Left ventricle myocardium inferior (tissue), 1 donor: Measurements from ENCODE around the gene GPER1. TPM values are rescaled to one million over a fixed set of nuclear protein-coding genes. Genes with fewer than 3 reads are reported as not detected.

ENCODE experiments used
- DNase-seq: peaks from one replicate; pipeline ENCODE4 v3.0.0-alpha.2; 2020
- H3K27ac ChIP-seq: fragments of 200-600 bp; replicated peaks from 2 replicates; pipeline ENCODE4 v1.8.0; 2021
- H3K27me3 ChIP-seq: fragments of 200-600 bp; 2 replicates; pipeline ENCODE4 v1.8.0; 2021; ENCODE audit warnings: low read depth
- H3K36me3 ChIP-seq: fragments of 200-600 bp; 2 replicates; pipeline ENCODE4 v1.8.0; 2021
- H3K4me1 ChIP-seq: fragments of 200-600 bp; 2 replicates; pipeline ENCODE4 v1.8.0; 2021
- H3K4me3 ChIP-seq: fragments of 200-600 bp; 2 replicates; pipeline ENCODE4 v1.8.0; 2021; ENCODE audit warnings: mild to moderate bottlenecking, moderate library complexity
- H3K9me3 ChIP-seq: fragments of 200-600 bp; replicated peaks from 2 replicates; pipeline ENCODE4 v1.8.0; 2021
- CTCF ChIP-seq: fragments of 200-600 bp; IDR thresholded peaks from 2 replicates; pipeline ENCODE4 v1.8.0; 2021; ENCODE audit warnings: antibody characterized with exemption, mild to moderate bottlenecking, borderline replicate concordance
- intact Hi-C: fragments of 100-400 bp; cut with micrococcal nuclease; formaldehyde crosslinking; loops from one replicate; pipeline ENCODE4 v1.11.0; 2022
- total RNA-seq: library from RNA; stranded (reverse); fragmentation: NEBNext Ultra II Directional; extraction: Animal tissue kit (Norgen Biotek cat#: 25700); gene quantifications from one replicate; pipeline ENCODE4 v1.2.1, GENCODE V29; 2021
- donor health status: DM: no; HTN: yes; CAD: no; lungs with severe emphysema.

Gene GPER1
- total RNA-seq, 1 donor from 2014 or later: 3.0 TPM

GRCh38 chr7:1122832-1123501 lies 35.1 kb downstream of the GPER1 start:
- Histone ChIP-seq H3K4me3 (peak overlapping the region; percentile 55), H3K27ac (peak overlapping the region; percentile 85), H3K4me1 (peaks cover 23% of the 10 kb centered on the region), H3K27me3 (no peaks in the 10 kb centered on the region), H3K9me3 (no peaks in the 10 kb centered on the region), H3K36me3 (peaks cover 14% of the 10 kb centered on the region)
- intact Hi-C loops: no loop called here
- TF ChIP-seq CTCF: no peak
- peak; percentile 67 for DNase-seq

GRCh38 chr7:1123715-1124114 lies 35.8 kb downstream of the GPER1 start:
- intact Hi-C loops: no loop called here
- peak; percentile 79 for TF ChIP-seq CTCF

GRCh38 chr7:1124164-1124563 lies 36.3 kb downstream of the GPER1 start:
- H3K4me1 ChIP-seq: peaks cover 23% of the 10 kb centered on the region
- H3K27me3 ChIP-seq: no peaks in the 10 kb centered on the region
- DNase-seq: no peak
- H3K27ac ChIP-seq: peak overlapping the region; percentile 85
- no peak for TF ChIP-seq CTCF
- no peaks in the 10 kb centered on the region for H3K9me3 ChIP-seq
- intact Hi-C loops: no loop called here
- peak overlapping the region; percentile 55 for H3K4me3 ChIP-seq
- peaks cover 14% of the 10 kb centered on the region for H3K36me3 ChIP-seq

More at GRCh38 chr7:1123715-1124114, 35.8 kb downstream of the GPER1 start:
- H3K4me1 ChIP-seq: peaks cover 23% of the 10 kb centered on the region
- peak overlapping the region; percentile 85 for H3K27ac ChIP-seq
- H3K9me3 ChIP-seq: no peaks in the 10 kb centered on the region
- peaks cover 14% of the 10 kb centered on the region for H3K36me3 ChIP-seq
- H3K4me3 ChIP-seq: peak overlapping the region; percentile 55
- H3K27me3 ChIP-seq: no peaks in the 10 kb centered on the region
- peak; percentile 87 for DNase-seq

GRCh38 chr7:1124816-1125602 lies 37.1 kb downstream of the GPER1 start:
- peaks cover 23% of the 10 kb centered on the region for H3K4me1 ChIP-seq
- no peak for TF ChIP-seq CTCF
- peak; percentile 36 for DNase-seq
- intact Hi-C loops: no loop called here
- no peaks in the 10 kb centered on the region for H3K27me3 ChIP-seq
- H3K9me3 ChIP-seq: no peaks in the 10 kb centered on the region
- peaks cover 20% of the 10 kb centered on the region for H3K36me3 ChIP-seq
- H3K4me3 ChIP-seq: peak overlapping the region; percentile 55
- peak overlapping the region; percentile 85 for H3K27ac ChIP-seq

GRCh38 chr7:1125603-1125969 lies 37.7 kb downstream of the GPER1 start:
- Histone ChIP-seq H3K36me3 (peaks cover 20% of the 10 kb centered on the region), H3K27ac (no peak overlapping the region), H3K4me1 (peaks cover 23% of the 10 kb centered on the region), H3K9me3 (no peaks in the 10 kb centered on the region), H3K4me3 (no peak overlapping the region), H3K27me3 (no peaks in the 10 kb centered on the region)
- no peak for TF ChIP-seq CTCF
- DNase-seq: no peak
- intact Hi-C loops: no loop called here
